Measurements from ENCODE around the gene RHEB. TPM values are rescaled to one million over a fixed set of nuclear protein-coding genes. Genes with fewer than 3 reads are reported as not detected.

Gene RHEB
- total RNA-seq, 1 donor from 2014 or later, result 119 TPM

DNA sequence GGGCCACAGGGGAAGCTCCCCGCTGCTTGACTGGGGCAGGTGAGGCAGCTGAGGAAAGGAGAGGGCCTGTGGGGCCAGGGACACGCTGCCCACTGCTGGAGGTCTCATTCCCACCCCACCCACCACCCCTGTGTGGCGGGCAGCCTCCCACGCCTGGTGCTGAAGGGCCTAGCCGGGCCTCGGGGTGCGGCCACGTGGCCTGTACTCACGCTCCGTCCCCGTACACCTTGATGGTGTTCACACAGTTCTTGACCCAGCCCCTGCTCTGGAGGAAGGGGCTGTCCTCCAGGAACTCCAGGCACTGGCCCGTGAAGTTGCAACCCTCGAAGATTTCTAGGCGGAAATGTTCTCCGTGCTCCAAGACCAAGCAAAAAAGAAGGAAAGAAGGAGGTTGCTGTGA, 83.7 kb downstream of the RHEB start:
- DNase-seq (ENCODE audit: low spot score in 2 of 2) (no peak), FAIRE-seq (no peak)

DNA sequence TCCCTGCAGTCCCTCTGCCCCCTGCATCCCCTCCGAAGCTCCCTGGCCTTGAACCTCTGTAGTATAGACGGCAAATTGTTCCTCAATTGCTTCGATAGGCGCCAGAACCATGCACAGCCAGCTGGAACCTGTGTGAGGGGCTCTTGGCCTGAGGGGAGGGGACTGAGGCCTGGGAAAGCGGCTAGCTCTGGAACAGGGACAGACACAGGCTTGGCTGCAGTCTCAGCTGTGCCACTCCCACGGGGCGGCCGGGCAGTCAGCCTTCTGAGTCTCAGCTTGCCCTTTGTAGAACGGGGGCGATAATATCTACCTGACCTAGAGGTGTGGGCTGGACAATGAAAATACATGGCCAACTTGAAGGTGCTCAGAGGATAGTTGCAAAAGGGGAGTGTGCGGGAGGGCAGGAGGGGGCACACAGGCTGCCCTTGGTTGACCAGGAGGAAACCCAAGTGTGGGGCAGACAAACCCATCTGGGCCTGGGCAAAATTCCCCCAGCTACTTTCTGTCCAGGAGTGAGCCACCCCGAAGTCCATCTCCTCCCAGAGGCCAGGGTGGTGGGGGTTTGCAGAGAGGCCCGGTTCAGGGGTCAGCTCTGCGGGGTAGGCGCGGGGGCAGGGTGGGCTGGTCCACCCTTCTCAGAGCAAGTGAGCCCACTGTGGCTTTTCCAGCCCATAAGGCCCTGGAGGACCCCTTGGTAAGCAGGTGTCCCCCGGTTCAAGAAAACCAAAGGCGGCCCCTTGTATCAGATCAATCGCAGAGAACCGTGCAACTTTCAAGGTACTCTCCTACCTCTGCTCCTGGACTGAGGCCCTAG, 84.4 kb downstream of the RHEB start:
- no peak for FAIRE-seq

DNA sequence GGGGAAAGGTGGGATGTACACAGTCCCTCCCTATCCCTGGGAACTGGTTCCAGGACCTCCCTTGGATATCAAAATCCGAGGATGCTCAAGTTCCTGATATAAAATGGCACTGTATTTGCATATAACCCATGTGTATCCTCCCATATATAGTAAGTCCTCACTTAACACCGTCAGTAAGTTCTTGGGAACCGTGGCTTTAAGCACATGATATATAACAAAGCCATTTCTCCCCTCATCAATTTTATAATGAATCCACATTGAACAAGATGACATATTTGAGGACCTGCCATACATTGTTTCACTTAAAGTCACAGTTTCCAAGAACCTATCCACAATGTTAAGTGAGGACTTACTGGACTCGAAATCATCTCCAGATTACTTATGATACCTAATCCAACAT, 85.1 kb downstream of the RHEB start:
- no peak for FAIRE-seq

More for the DNA sequence above, 84.4 kb downstream of the RHEB start:
- no peak for DNase-seq (ENCODE audit: low spot score in 2 of 2)

DNA sequence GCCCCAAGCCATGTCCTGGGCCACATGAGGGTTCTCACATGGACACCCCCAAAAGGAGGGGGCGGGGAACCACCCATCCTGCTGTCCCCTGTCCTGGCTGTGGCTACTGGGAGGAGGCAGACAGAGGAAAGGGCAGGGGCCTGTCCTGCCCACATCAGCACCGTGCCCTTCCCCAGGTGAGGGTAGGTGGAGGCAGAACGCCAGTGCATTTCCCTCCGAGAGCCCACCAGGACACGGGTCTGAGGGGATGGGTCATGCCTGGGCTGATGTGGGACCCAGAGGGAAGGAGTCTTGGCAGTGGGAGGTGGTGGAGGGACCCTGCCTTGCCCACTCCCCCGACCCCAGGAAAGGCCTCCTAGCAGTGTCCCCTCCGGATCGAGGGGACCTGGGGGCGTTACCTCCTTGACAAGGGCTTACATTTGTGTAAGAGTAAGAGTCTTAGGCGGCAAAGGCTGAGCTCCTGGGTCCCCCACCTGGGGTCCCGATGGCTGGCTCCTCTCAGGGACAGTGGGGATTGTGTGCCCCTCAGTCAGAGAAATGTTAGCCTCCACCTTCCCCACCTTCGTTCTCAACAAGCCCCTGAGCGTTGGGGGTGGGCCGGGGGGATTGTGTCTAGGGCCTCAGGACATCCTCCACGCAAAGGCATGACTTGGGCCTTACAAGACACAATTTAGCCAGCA, 85.8 kb downstream of the RHEB start:
- no peak for FAIRE-seq

More for the DNA sequence above, 85.1 kb downstream of the RHEB start:
- DNase-seq (ENCODE audit: low spot score in 2 of 2), result no peak

DNA sequence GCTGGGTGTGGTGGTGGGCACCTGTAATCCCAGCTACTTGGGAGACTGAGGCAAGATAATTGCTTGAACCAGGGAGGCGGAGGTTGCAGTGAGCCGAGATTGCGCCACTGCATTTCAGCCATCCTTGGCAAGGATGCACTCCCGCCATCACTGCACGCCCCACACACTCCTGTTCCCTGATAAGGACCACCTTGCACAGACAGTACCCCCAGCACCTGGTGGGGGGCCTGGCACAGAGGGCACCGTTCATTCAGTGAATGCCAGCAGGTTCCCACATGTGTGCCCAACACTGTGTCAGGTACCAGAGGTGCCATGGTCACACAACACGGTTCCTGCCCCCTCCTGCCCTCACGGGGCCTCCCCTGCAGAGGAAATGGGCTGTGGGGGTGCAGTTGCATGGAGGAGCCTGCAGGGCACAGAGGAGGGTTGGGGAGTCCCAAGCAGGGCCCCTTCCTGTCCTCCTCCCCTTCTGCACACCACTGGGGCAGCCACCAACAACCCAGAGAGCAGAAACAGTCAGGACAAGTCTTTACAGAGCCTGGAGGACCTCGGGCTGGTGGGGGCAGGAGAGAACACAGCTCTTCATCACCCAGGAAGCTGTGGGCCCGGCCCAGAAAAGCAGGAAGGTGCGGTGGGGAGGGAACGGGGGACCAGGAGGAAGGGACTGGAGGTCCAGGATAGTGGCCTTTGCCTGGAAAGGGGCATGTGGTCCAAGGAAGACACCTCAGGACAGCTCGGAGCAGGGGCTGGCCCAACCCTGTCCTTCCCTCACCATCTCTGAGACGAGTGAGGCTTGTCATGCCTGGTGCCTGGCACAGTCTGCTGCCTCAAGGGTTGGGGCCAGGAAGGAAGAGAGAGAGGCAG, 86.8 kb downstream of the RHEB start:
- no peak for FAIRE-seq
- DNase-seq (ENCODE audit: low spot score in 2 of 2), result no peak

More for the DNA sequence above, 85.8 kb downstream of the RHEB start:
- DNase-seq (ENCODE audit: low spot score in 2 of 2), result no peak

DNA sequence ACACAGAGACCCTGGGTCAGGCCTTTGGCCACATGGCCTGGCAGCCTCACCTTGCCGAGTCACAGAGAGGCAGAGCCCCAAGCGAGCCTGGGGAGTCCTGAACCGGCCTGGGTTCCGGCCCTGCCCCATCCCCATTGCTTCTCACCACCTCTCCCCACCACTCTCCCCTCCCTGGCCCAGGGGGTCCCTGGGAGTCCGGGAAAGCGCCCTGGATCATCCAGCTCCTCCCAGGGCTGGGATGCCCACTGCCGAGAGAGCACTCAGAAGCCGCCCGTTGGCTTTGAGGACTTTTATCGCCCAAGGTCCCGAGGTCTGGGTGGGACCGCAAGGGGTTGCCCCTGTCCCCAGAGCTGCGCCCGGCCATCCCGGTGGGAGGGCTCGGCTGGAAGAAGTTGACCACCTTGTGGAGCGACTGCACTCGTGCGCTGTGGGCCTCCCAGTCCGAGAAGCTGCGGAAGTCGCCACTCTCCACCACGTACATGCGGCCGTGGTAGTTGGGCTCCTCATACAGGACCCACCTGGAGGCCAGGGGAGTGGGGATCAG, 87.9 kb downstream of the RHEB start:
- FAIRE-seq, result no peak
- DNase-seq (ENCODE audit: low spot score in 2 of 2), result no peak

DNA sequence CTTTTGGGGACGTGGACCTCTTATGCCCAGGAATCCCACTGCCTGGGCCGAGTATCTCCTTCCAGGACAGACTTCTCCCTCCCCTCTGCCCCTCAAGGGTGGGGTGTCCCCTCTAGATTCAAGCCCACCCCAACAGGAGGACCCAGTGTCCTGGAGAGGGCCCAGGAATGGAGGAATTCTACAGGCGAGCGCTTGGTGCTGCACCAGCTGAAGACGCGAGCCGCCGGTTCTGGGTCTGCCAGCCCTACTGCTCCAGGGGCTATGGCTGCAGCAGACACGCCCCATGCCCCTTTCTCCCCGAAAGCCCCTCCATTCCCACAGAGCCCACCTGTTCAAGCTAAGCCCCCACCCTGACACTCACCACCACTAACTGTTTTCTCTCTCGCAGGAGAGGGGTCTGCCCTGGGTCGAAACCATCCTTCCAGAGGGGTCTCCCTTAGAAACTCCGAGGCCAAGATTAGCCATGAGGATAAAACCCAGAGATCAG, 88.4 kb downstream of the RHEB start:
- no peak for FAIRE-seq

DNA sequence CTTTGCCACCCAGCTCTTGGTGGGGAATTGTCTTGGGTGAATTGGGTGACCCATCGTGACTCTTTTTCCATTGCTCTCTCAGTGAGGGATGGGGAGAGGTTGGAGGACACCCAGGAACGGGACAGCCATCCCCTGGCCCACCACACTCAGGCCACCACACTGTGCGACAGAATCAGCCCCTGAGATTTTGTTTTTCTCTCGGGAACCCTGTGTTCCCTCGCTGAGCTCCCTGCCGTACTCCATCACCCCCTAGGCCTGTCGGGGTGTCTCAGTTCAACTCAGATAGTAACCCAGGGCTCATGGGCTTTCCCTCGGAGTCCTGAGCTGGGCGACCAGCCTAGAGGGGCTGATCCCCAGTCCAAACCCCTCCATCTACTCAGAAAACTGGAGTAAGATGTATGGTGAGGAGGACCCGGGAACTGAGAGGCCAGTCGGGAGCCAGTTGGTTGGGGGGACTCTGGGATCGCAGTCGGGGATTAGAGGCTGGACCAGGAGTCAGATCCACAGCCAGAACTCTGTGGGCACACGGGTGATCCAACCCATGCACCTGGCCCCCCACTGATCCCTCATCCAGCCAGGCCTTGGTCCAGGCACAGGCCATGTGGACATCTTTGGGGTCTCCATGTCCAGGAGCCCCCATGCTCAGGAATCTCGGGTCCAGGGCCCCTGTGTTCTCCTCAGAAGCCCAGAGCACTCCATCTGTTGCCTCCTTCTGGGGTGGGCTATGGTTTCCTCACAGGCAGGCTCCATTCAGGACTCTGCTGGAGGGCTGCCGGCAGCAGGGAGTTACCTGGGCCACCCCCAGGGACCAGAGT, 89.1 kb downstream of the RHEB start:
- FAIRE-seq (no peak), DNase-seq (ENCODE audit: low spot score in 2 of 2) (no peak)

More for the DNA sequence above, 88.4 kb downstream of the RHEB start:
- no peak for DNase-seq (ENCODE audit: low spot score in 2 of 2)

DNA sequence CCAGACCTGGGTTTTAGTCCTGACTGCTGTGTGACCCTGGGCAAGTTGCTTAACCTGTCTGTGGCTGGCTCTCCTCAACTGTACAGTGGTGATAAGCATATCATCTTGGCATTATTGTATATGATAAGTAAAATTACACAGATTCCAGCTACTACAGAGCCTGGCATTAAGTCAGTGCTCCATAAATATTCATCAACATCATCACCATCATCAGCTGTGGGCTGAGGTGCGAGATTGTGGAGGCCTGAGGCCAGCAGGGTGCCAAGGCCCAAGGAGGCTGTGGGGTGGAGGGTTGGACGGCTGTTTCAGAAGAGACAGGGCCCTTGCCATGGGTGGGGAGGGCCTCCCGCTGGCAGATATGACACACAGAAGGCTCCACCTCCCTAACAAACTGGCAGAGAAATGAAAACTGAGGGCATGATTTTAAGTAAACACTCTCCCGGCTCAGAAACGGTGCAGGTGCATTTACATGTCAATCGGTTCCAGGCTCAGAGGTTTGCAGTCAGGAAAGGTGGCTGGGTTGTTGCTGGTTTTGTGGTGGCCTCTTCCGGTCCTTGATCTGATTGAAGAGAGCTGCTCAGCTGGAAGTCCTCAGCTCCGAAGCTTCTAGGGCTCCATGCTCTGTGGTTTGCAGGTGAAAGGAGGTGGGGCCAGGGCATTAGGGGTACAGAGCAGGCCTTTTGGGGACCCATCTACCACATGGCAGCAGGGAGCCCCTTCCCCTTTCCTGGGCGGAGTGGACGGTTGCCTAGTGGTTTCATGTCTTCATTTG, 89.9 kb downstream of the RHEB start:
- FAIRE-seq (no peak), DNase-seq (ENCODE audit: low spot score in 2 of 2) (no peak)

DNA sequence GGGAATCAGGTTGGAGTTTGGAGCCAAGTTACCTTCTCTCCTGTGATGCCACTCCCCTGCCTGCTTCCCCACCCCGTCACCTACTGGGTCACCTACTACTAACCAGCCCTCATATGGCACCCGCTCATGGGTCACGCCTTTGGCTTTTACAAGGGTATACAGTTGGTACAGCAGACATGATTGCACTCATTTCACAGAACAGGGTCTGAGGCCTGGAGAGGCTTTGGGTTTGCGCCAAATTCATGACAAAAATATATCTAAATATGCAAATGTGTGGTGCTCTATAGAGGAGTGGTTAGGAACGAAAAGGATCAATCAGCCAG, 90.5 kb downstream of the RHEB start:
- DNase-seq (ENCODE audit: low spot score in 2 of 2), result no peak
- FAIRE-seq, result no peak

DNA sequence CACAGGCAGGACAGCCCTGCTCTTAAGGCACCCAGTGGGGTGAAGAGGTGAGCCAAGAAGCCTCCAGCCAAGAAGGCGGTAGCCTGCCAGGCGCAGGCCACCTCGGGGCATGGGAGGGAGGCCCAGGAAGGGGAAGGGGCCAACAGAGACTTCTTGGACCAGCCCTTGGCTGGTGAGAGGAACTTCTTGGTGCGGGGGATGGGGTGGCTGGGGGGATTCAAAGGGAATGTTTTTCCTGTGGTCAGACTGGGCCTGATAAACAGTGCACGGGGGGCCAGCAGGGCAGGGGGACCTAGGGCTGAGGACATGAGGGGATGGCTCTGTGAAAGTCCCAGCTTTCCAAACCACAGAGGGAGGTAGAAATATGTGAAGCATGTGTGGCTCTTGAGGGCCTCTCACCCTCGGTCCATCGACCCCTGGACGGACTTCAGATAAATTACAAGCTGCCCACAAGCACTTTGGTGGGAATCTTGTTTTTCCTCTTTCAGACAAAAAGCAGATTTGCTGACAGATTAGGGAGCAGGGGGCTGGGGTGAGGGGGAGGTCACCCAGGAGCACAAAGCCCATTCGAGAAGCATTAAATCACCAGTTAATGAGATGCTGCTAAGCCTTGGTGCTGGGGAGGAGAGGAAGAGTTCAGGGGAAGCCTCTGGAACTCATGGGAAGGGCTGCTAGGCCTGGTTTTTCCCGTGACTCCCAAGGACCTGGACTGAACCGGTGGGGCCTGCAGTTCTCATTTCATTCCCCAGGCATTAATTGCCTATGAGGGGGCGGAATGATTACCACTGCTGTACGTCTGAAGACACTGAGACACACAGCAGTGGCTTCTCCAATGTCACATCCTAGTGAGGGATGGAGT, 91.1 kb downstream of the RHEB start:
- FAIRE-seq (no peak), DNase-seq (ENCODE audit: low spot score in 2 of 2) (no peak)

DNA sequence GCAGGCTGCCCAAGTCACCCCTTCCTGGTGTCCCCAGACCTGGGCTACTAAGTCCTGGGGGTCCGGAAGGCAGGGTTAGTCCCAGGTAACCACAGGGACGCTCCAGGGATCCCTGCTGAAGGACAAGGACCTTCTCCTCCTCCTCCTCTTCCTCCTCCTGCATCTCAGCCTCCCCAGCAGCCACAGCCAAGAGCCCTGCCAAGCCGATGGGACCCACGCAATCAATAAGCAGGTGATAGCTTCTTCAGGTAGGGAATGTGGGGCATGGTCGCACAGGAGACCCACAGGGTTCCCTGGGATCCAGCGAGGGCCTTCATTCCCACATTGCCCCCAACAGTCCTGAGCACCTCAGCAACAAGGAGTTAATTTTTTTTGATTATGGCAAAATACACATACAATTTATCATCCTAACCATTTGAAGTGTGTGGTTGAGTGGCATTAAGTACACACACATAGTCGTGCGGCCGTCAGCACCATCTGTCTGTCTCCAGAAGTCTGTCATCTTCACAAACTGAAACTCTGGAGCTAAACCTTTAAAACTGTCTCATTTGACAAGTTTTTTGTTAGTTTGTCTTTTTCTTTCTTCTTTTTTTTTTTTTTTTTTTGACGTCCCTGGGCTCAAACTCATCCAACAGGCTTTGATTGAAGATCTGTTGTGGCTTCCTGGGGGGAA, 91.9 kb downstream of the RHEB start:
- no peak for DNase-seq (ENCODE audit: low spot score in 2 of 2)
- FAIRE-seq, result no peak

DNA sequence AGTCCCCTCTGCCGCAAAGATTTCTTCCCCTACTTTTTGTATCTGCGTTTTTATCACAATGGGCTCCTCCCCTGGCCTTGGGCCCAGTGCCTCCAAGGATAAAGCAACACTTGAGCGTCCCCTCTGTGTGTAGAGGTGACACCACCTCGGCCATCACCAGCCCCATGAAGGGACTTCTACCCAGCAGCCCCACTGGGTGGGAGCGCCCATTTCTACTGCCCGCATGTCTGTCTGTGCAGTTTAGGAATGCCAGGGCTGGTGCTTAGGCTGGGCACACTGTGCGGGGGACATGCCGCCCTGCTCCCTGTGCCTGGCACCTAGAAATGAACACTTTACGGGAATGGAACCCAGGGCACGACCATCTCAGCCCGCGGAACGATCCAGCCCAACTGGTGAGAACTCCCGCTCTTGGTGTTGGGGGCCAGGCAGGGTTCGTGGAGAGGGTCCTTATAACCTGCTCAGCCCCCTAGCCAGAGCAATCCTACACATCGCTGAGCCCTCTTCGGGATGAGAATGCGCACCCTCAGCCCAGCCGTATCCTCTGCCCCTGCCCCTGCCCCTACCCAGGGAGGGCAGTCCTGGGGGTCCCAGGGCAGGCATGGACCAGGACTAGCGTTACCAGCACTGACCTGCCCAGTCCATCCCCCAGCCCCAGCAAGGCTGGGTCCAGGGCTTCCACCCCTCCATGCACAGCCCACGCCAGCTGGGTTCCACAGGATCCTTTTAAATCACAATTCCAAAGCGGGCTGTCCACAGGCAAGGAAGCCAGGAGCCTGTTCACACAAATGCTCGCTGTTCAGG, 92.6 kb downstream of the RHEB start:
- DNase-seq (ENCODE audit: low spot score in 2 of 2), result no peak
- FAIRE-seq, result no peak

DNA sequence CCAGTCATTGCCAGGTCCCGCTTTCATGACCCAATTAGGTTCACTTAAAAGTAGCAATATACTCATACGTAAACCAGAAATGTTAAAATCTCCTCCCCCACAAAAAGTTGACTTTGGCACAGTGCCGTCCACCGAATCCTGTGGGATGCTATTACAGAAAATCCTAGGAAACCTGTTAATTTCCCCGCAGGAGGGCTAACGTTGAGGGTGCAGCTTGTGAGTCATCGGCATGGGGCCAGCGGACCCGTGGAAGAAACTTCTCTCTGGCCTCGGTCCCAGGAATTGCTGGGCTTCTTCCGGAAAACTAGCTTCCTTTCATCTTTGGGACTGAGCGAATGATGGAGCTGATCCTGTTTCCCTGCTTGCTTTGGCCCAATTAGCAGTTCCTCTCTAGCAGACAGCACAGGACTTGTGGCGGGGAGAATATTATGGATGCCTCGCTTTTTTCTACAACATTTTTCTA, 93.2 kb downstream of the RHEB start:
- FAIRE-seq (no peak), DNase-seq (ENCODE audit: low spot score in 2 of 2) (peak in 1 of 2 donors; percentile 58)

DNA sequence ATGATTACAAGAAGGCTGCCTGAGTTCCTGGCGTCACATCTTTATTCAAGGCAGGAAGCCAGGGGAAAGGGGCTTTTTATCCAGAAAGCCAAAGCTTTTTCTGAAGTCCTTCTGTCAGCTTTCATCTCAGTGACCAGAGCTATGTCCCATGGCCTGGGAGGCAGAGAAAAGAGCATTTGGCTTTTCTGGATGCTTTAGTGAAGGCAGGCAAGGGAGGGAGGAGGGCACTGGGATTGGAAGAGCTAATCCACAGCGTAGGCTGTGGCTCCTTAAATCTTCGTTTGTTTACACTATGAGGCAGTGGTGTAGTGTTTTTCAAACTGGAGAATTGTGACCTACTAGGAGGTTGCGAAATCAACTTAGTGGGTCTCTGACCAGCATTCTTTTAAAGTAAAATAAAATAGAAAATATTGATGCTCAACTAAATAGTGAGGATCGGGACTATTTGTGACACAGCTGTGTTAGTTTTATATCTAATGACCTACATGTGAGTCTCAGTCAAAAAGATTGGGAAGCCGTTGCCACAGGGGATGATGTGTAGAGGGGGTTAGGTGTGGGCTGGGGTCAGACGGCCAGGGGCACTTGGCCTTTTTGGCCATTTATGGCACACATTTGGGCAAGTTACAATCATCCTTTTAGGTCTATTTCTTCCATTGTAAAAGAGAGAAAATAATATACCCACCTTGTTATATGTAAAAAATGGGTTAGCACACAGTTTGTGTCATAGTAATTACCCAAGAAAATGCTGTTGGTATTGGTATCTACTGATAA, 93.8 kb downstream of the RHEB start:
- no peak for DNase-seq (ENCODE audit: low spot score in 2 of 2)
- FAIRE-seq, result no peak

DNA sequence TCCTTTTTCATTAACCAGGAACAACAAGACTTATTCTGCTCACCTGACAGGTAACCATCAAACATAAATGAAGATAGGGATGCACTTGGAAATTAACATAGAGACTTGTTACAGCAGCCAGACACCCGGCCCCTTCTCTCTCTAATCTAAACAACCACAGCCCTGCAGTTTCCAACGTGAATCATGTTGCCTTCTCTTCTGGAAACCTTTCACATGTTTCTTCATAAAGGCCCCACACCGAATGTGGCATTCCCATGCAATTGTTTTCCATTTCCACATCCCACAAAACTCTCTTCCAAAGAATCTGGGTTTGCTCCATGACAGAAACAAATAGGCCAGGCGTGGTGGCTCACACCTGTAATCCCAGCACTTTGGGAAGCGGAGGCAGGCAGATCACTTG, 94.9 kb downstream of the RHEB start:
- no peak for DNase-seq (ENCODE audit: low spot score in 2 of 2)
- no peak for FAIRE-seq
